Measurements from ENCODE around the gene CACNA1I.

Gene CACNA1I

DNA sequence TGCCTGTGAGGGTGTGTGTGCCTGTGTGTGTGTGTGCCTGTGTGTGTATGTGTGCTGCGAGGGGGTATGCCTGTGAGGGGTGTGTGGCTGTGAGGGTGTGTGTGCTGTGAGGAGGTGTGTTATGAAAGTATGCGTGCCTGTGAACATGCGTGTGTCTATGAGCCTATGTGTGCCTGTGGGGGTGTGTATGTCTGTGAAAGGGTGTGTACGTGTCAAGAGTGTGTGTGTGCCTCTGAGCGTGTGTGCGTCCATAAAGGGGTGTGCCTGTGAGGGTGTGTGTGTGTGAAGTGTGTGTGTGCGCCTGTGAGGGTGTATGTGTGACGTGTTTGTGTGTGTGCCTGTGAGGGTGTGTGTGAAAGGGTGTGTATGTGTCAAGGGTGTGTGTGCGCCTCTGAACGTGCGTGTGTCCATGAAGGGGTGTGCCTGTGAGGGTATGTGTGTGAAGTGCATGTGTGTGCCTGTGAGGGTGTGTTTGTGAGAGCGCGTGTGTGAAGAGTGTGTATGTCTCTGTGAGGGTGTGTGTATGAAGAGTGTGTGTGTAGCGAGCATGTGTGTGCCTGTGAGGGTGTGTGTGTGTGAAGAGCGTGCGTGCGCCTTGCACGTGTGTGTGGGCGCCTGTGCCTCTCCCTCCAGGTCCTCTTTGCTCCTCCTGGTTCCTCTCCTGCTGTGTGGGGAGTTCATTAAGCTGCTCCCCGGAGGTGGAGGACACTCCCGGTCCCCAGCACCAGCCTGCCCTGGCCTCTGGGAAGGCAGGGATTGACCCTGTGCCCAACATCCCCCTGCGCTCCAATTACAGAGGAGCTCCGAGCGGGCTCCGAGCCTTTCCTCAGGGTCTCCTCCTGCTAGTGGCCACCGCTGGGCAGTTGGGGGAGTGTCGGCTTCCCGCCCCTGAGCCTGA is 53.3 kb downstream of the CACNA1I start:
- no peak for DNase-seq (ENCODE audit: low read depth)
- TF ChIP-seq, protein P1, sequence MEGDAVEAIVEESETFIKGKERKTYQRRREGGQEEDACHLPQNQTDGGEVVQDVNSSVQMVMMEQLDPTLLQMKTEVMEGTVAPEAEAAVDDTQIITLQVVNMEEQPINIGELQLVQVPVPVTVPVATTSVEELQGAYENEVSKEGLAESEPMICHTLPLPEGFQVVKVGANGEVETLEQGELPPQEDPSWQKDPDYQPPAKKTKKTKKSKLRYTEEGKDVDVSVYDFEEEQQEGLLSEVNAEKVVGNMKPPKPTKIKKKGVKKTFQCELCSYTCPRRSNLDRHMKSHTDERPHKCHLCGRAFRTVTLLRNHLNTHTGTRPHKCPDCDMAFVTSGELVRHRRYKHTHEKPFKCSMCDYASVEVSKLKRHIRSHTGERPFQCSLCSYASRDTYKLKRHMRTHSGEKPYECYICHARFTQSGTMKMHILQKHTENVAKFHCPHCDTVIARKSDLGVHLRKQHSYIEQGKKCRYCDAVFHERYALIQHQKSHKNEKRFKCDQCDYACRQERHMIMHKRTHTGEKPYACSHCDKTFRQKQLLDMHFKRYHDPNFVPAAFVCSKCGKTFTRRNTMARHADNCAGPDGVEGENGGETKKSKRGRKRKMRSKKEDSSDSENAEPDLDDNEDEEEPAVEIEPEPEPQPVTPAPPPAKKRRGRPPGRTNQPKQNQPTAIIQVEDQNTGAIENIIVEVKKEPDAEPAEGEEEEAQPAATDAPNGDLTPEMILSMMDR (conservative IDR thresholded peaks at IDR 0.05; ENCODE audit: control insufficient read depth, insufficient read depth, low read depth, low read length): no peak
- no peak overlapping the region for H3K4me3 ChIP-seq (ENCODE audit: control insufficient read depth, low read depth, low read length)

DNA sequence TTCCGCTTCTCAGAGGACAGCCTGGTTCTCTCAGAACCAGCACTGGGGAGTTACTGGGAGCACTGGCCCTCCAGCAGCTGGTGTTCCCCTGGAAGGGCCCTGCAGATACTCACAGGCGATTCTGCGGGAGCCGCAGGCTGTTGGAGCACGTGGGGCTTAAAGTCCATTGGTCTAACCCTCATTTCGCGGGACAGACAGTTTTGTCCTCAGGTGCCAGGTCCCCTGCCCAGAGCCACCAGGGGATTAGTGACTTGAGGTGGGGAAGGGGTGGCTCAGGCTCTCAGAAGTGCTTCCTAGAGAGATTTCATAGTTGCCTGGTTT is 53.9 kb downstream of the CACNA1I start:
- H3K4me3 ChIP-seq (ENCODE audit: control insufficient read depth, low read depth, low read length): no peak overlapping the region
- no peak for DNase-seq (ENCODE audit: low read depth)
- TF ChIP-seq, protein P1 (conservative IDR thresholded peaks at IDR 0.05; ENCODE audit: control insufficient read depth, insufficient read depth, low read depth, low read length): no peak

DNA sequence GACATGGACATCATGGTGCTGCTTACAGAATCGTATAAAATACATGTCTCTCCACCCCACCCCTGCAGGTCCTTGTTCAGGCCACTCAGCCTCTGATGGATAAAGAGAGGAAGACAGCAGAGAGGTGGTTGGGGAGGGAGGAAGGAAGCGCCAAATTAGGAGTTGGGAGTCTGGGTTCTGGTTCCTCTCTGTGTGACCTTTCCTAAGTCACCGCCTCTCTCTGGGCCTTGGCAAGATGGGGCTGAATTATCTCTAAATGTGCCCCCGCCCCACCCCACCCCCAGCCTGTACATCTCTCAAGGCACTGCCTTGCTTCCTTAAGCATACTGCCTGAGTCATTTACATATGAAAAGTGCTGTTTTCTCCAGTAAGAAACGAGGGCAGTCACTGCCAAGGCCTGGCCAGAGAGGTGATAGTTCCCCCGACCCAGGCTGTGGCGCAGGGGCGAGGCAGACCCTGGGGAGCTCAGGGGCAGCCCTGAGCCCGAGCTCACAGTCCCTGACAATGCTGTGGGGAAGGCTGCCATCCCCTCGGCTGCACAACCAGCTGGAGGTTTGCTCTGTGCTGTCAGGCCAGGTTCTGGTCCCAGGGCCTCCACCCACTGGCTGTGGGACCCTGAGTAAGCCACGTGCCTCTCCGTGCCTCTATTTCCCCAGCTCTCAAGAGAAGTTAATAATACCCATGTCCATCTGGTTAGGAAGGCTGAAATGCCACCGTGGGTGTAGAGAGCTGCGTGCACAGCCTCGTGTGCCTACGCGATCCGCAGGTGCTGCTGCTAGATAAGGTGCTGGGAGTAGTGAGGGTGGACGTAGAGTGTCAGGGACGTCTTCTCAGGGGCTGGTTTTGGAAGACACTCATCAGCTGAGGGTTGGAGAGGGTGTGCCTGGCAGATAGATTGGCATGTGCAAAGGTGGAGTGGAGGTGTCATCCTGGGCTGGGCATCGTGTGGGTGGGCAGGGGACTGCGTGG is 55.3 kb downstream of the CACNA1I start:
- TF ChIP-seq, protein P1 (conservative IDR thresholded peaks at IDR 0.05; ENCODE audit: control insufficient read depth, insufficient read depth, low read depth, low read length): no peak
- DNase-seq (ENCODE audit: low read depth): no peak
- no peak overlapping the region for H3K4me3 ChIP-seq (ENCODE audit: control insufficient read depth, low read depth, low read length)

DNA sequence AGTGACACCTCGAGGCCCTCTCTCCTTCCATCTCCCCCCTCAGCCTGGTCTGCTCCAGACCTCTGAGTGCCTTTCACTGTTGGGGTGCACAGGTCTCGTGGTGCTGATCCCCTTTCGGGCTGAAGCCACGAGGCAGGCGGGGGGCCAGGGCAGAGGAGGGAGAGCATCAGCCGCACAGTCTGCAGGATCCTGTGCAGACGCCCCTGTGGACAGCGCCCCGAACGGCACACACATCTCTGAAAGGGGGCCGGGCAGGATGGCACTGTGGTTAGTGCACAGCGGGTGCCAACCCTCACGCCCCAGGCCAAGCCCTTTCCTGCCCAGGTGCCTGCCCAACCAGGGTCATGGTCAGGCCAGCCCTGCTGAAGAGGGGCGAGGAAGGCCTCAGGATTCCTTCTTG is 56.7 kb downstream of the CACNA1I start:
- H3K4me3 ChIP-seq (ENCODE audit: control insufficient read depth, low read depth, low read length): no peak overlapping the region
- TF ChIP-seq, protein P1 (conservative IDR thresholded peaks at IDR 0.05; ENCODE audit: control insufficient read depth, insufficient read depth, low read depth, low read length): no peak
- no peak for DNase-seq (ENCODE audit: low read depth)

DNA sequence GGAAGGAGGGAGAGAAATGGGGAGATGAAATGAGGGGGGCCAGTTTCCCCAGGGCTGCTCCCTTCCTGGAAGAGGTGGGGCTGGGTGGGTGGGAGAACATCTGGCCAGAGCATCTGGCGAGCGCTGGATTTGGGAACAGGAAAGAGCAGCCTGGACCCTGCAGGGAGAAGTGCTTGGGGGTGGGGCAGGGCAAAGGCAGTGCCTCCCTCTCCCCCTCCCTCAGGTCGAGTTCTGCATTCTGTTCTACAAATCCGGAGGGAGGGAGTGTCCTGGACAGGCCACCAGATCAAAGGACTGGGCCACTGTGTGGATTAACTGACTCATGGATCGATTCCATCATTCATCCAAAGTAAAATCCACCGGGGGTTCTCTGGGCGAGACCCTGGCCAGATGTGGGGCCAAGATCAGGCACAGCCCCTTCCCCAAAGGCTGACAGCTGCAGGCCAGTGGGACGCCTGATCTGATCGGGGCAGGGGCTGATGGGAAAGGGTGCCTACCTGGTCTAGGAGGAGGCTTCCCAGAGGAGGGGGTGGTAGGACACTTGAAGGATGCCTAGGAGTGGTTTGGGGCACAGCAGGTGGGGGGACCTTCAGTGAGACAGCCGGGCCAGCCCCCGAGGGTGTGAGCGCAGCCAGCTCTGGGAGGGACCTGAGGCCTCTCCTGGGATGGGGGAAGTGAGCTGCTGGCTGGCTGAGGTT is 57.5 kb downstream of the CACNA1I start:
- DNase-seq (ENCODE audit: low read depth): no peak
- no peak overlapping the region for H3K4me3 ChIP-seq (ENCODE audit: control insufficient read depth, low read depth, low read length)
- TF ChIP-seq, protein P1 (conservative IDR thresholded peaks at IDR 0.05; ENCODE audit: control insufficient read depth, insufficient read depth, low read depth, low read length): no peak

DNA sequence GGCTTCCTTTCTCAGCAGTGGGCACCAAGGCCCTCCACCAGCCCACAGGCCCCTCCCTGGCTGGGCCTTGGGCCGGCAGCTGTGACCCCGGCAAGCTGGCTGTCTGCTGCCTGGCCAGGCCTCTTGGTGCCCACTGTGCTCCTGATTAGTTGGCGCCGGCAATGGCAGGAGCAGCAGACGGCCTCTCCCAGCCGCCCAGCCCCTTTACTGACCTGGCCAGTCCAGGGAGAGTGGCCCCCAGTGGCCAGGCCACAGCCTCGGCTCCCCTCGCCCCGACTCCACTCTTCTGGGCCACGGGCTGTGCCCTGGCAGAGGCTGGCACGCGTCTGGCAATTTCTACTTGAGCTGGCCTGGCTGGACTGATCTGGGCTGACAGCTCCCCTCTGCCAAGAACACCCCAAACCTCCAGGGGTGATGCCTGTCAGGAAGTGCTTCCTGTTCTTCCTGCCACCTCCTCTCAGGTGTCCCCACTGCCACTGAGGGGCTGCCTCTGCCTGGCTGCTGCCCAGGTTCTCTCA is 58.1 kb downstream of the CACNA1I start:
- TF ChIP-seq, protein P1 (conservative IDR thresholded peaks at IDR 0.05; ENCODE audit: control insufficient read depth, insufficient read depth, low read depth, low read length): no peak
- no peak for DNase-seq (ENCODE audit: low read depth)
- no peak overlapping the region for H3K4me3 ChIP-seq (ENCODE audit: control insufficient read depth, low read depth, low read length)
